ENCODE results near the gene CDK4. TPM values are rescaled to one million over a fixed set of nuclear protein-coding genes. Genes with fewer than 3 reads are reported as not detected.

Gene CDK4
- 257 and 298 TPM in 2 replicates for total RNA-seq

- peak; percentile 97 for DNase-seq (ENCODE audit: low read depth)
- no peak for TF ChIP-seq CTCF (IDR thresholded peaks at IDR 0.05; ENCODE audit: insufficient read depth, low read length, poor library complexity, severe bottlenecking)
- H3K36me3 ChIP-seq (ENCODE audit: control insufficient read depth, insufficient read depth, low read length): peaks cover 2% of the 10 kb centered on the region
- peak within 1 kb of the TSS; percentile 72 for H3K4me3 ChIP-seq (ENCODE audit: low read depth, low read length)
- H3K27me3 ChIP-seq (ENCODE audit: control insufficient read depth, insufficient read depth, low read length): no peaks in the 10 kb centered on the region
Observed at GRCh38 chr12:57751788-57752667, at the start of gene CDK4. Gene CDK4, minus strand, starts transcription at chr12:57752310. Its CDS starts 593 bp downstream, at chr12:57751717.

GRCh38 chr12:57800965-57801364, 48.9 kb upstream of the CDK4 start:
- no peak overlapping the region for H3K4me3 ChIP-seq (ENCODE audit: low read depth, low read length)
- TF ChIP-seq CTCF (IDR thresholded peaks at IDR 0.05; ENCODE audit: insufficient read depth, low read length, poor library complexity, severe bottlenecking): no peak
- no peak for DNase-seq (ENCODE audit: low read depth)
- no peaks in the 10 kb centered on the region for H3K27me3 ChIP-seq (ENCODE audit: control insufficient read depth, insufficient read depth, low read length)
- H3K36me3 ChIP-seq (ENCODE audit: control insufficient read depth, insufficient read depth, low read length): no peaks in the 10 kb centered on the region

GRCh38 chr12:57797933-57798332, 45.8 kb upstream of the CDK4 start:
- no peak for TF ChIP-seq CTCF (IDR thresholded peaks at IDR 0.05; ENCODE audit: insufficient read depth, low read length, poor library complexity, severe bottlenecking)
- DNase-seq (ENCODE audit: low read depth): no peak
- Histone ChIP-seq H3K4me3 (ENCODE audit: low read depth, low read length) (no peak overlapping the region), H3K27me3 (ENCODE audit: control insufficient read depth, insufficient read depth, low read length) (no peaks in the 10 kb centered on the region), H3K36me3 (ENCODE audit: control insufficient read depth, insufficient read depth, low read length) (no peaks in the 10 kb centered on the region)

GRCh38 chr12:57796996-57797395, 44.9 kb upstream of the CDK4 start:
- DNase-seq (ENCODE audit: low read depth): no peak
- Histone ChIP-seq H3K4me3 (ENCODE audit: low read depth, low read length) (no peak overlapping the region), H3K27me3 (ENCODE audit: control insufficient read depth, insufficient read depth, low read length) (no peaks in the 10 kb centered on the region), H3K36me3 (ENCODE audit: control insufficient read depth, insufficient read depth, low read length) (no peaks in the 10 kb centered on the region)
- no peak for TF ChIP-seq CTCF (IDR thresholded peaks at IDR 0.05; ENCODE audit: insufficient read depth, low read length, poor library complexity, severe bottlenecking)

- Histone ChIP-seq H3K27me3 (ENCODE audit: control insufficient read depth, insufficient read depth, low read length) (no peaks in the 10 kb centered on the region), H3K4me3 (ENCODE audit: low read depth, low read length) (no peak overlapping the region), H3K36me3 (ENCODE audit: control insufficient read depth, insufficient read depth, low read length) (no peaks in the 10 kb centered on the region)
- no peak for DNase-seq (ENCODE audit: low read depth)
- no peak for TF ChIP-seq CTCF (IDR thresholded peaks at IDR 0.05; ENCODE audit: insufficient read depth, low read length, poor library complexity, severe bottlenecking)
Observed at GRCh38 chr12:57795354-57795753, 43.2 kb upstream of the CDK4 start.

Measured in kidney epithelial cell (primary cell).